GM12873 (cell line): ENCODE data around the gene COL4A5.

Source experiments
- TF ChIP-seq, protein P1 (sequence below): IDR thresholded peaks from 2 replicates; pipeline ENCODE4 v1.5.1; 2012; ENCODE audit warnings: low read depth, mild to moderate bottlenecking, moderate library complexity, low read length, control low read depth; ENCODE audit not compliant: insufficient read depth; ENCODE audit errors: missing control alignments

Gene COL4A5

DNA sequence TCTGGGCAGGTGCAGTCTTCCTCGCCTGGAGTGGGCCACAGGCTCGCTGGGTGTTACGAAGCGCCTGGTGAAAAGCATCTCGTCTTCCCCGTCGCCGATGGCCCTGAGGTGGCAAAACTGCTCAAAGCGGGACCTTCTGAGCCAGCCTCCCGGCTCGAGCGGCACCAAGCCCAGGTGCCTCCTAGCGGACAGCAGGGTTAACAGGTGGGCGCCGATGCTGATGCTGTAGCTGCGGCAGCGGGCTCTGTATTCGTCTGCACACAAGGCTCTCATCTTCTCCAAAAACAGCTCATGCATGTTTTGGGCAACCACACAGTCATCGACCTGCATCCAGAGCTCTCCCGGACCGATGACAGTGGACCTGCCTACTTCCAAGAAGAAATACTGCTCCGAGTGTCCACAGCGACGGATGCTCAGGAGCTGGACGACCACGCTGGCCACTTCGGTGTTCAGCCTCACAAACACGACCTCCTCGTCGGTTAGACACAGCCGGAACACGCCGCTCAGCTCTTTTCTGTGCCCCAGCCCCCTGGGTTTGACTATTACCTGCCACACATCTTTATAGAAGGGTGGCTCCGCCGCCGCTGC lies 295.5 kb downstream of the COL4A5 start:
- TF ChIP-seq, protein P1, sequence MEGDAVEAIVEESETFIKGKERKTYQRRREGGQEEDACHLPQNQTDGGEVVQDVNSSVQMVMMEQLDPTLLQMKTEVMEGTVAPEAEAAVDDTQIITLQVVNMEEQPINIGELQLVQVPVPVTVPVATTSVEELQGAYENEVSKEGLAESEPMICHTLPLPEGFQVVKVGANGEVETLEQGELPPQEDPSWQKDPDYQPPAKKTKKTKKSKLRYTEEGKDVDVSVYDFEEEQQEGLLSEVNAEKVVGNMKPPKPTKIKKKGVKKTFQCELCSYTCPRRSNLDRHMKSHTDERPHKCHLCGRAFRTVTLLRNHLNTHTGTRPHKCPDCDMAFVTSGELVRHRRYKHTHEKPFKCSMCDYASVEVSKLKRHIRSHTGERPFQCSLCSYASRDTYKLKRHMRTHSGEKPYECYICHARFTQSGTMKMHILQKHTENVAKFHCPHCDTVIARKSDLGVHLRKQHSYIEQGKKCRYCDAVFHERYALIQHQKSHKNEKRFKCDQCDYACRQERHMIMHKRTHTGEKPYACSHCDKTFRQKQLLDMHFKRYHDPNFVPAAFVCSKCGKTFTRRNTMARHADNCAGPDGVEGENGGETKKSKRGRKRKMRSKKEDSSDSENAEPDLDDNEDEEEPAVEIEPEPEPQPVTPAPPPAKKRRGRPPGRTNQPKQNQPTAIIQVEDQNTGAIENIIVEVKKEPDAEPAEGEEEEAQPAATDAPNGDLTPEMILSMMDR: no peak

DNA sequence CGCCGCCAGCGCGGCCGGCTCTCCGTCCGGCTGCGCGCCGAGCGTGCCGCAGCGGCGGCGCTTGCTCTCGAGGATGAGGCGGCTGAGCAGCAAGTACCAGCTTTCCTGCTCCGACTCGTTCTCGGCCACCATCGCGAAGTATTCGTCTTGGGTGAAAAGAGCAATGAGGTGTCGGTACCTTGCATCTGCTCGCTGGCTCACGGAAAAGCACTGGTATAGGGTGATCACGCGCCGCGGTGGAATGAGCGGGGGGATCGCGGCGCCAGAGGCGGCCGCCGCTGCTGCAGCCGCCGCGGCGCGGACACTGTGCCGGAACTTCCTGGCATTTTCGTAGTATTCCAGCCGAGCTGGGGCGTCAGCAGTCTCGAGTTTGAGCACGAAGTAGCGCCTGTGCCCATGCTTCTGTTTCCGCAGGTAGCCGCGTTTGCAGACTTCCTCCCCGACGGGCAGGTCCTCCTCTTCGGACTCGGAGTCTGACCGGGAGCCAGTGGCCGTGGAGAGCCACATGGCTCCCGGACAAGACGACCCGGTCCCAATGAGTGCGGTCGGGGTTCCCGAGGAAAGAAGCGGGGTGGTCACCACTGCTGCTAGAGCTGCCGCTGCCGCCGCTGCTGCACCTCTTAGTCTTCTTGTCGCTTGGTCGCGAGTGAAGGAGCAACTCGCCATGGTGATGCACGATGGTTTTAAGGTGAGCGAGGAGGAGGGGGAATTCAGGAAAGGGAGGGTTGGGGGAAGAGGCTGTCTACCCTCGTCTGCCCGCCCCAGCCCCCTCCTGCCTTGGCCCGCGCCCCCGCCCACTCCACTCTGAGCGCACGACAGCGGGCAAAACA lies 296.3 kb downstream of the COL4A5 start:
- TF ChIP-seq, protein P1: no peak

DNA sequence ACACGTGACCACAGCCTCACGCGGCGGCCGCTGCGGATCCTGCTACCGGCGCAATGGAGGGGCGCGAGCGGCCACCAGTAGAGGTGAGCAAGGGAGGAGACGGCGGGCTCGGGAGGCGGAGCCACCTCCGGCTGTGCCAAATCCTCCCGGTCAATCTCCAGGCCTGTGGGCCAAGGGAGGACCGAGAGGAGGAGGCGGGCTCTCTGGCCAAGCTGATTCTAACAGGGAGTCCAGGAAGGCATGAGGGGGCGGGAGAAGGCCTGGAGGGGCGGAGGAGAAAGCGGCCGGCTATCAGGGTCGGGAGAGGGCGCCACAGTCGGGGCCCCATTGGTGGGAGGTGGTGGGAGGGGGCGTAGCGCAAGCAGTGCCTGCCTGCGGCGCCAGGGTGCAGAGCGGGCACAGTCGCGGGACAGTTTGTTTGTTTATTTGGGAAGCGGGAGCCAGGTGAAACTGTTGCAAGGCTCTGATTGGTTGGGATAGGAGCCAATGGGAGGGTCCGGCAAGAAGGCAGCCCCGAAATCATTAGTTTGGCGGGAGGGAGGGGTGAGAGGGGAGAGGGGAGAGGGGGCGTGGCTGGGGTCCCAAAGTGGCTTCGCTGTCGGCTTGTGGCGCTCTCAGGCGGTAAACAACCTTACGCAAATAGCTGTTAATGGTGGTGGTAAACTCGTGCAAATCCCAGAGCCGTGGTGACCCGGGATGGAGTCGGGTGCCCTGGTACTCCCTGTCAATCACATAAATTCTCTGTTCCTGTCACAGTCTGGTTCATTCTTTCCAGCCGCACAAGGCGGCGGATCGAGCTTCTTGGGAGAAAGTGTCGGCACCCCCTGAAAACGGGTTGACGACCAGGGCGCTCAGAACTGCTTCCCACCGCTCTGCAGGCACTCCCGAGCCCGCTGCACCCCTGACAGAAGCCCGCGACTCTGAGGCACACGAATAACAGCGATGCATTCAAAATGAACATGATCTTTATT lies 297.2 kb downstream of the COL4A5 start, which contains the start of gene IRS4:
Gene IRS4 (minus strand): TSS at position 55 of the 971 bp plus-strand sequence.
- TF ChIP-seq, protein P1: no peak

DNA sequence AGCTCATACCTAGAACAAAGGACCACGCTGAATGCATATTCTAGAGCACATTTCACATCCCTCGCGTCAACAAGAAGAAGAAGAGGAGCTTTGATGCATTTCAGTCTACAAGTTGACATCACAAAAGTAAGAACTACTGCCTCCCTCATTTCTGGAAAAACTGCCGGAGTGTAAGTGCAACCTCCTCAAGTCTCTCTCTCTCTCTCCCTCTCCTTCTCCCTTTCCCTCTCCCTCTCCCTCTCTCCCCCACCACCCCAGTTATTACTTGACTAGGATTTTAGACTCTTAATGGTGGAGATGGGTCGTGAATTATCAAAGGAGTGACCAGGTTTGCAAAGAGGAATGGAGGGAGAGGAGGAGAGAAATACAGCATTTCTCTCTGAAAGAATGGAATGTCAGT lies 298.1 kb downstream of the COL4A5 start:
- TF ChIP-seq, protein P1: no peak

DNA sequence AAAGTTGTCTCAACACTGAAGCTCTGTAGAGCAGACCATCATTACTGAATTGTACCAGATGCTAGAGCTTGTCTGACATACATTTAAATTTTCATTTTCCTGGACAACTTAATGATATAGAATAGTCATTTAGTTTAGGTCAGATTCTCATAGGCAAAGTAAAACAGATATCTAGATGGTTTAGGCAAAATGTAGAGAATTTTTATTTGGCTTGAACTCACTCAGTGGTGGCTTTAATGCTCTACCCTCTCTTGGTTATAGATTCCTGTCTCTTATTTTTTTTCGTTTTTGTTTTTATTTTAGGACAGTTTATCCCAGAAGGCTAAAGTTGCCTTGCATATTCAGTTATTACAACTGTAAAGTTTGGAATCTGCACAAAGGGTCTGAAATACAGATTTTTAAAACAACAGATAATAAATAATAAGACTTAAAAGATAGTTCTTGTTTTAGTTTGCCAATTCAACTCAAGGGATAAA lies 300.7 kb downstream of the COL4A5 start:
- TF ChIP-seq, protein P1: no peak
